HG03196 (cell line): ENCODE results near the gene RTP2.

ENCODE experiments used
- ATAC-seq: cut with Tn5 transposase; IDR thresholded peaks from one replicate; pipeline ENCODE4 v1.9.1; 2021; ENCODE audit not compliant: unreplicated experiment

The RTP2 gene

DNA sequence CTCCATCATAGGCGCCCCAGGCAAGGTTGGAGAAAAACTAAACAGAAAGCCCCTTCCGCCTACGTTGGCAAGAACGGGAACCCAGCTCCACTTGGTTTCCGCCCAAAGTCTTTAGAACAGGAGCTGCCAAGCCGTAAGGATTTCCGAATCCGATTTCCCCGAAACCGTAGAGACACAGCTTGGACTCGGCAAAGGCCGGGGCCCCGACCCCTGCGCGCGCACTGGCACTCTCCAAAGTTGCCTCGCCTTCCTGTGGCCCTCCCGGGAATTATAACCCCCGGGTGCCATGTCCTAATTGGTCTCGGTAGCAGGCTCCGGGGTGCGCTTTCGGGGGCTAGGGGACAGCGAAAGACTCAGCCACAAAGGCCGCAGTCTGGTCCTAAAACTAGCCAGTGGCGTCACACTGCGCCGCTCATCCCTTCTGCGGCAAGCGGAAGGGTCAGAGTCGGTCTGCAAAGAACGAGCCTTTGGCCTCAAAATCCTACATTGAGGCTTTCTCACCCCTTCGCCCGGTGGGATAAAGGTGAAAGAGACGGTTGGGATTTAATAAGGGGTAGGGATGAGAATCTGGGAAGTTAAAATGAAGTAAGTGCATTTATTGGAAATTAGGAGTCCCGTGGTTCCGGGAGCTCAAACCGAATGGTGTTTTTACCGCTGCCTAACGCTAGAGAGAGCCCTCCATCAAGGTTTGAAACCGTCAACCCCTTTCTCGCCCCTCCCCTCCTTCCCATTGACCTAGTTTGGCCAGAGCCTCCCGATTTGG is 36.2 kb upstream of the RTP2 start:
- ATAC-seq = no peak

DNA sequence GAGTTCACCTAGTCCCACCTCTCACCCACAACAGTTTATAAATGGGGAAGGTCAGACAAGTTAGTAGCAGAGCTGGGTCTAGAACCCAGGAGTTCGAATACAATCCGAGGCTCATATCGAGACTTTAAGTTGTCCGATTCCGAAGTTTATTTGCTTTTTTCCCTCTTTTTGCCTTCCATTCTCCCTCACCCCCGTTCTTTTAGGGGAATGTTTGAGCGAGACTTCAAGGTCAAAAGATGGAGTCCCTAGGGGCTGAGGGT is 35.6 kb upstream of the RTP2 start:
- ATAC-seq = no peak

DNA sequence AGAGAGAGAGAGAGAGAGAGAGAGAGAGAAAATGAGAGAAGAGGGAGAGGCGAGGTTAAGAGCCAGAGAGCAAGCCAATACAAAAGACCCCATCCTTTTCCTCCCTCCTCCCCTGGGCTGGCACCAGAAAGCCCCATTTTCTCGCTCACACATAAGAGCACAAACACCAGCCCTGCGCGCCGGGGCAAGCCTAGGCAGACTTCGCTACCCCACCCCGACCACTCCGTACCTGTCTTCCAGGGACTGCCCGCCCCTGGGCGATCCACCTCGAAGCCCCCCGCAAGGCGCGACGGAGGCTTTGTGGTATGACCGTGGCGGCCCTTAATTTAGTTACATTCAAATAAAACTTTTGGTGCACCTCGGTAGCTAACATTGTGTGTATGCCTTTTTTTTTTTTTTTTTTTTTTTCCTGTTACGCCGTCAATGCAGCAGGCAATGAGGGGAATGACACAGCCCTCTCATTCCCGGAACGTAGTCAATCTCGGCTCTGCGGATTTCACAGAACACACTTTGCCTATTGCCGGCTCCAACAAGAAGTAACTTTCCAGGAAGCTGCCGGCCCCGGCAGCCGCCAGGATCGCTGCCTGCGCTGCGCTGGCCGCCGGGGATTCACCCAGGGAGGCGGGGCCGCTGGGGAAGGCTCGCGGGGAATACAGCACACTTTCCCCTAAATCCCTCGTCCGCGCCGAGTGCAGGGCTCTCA is 35.2 kb upstream of the RTP2 start:
- ATAC-seq = no peak

DNA sequence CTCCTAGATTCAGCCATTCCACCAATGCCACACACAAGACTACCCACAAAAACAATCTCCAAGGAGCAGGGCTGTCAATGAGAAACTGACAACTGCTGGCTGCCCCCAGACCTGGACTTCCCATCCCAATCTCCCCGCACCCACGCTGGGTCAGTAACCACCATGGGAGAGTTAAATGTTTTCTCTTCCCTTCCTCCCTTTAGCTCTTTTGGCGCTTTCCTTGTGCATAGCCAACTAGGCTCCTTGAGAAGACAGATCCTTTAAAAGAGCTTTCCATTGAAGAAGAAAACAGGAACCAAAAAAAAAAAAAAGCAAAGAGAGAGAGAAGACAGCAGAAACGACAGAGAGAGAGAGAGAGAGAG is 34.6 kb upstream of the RTP2 start:
- no peak for ATAC-seq

DNA sequence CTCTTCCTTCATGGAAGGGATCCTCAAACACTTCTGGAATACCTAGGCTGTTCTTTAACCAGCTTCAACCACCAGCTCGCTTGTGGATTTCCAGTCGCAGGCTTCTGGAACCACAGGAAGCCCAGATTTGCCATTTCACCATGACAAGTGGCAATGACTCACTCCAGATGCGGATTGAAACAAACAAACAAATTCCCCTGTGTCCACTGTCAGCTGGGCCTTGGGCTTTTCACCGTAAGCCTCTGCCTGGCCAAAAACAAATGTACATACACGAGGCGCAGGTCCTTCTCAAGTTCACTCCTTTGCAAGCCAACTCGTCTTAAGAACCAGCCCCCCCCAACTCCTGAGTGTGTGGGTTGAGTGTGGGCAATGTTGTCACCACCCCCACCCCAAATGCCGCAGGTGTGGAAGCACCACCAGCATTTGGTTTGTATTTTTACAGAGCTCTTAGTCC is 34.1 kb upstream of the RTP2 start:
- no peak for ATAC-seq

DNA sequence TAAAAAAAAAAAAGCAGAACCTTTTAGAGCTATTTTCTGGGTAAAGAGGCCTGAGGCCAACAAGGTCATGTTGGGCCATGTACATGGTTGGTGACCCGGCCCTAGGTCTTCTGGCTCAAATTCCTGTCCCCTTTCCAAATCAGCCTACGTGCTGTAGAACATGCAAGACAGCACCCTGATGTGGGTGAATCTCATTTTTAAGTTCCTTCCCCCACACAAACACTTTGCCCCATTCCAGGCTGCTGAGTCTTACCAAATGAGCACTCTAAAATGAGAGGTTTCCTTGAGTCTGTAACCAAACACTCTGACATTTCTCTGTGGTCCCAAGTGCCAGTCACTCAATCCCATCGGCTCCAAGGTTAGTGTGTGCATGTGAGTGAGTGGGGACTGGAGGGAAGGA is 33.5 kb upstream of the RTP2 start:
- no peak for ATAC-seq

DNA sequence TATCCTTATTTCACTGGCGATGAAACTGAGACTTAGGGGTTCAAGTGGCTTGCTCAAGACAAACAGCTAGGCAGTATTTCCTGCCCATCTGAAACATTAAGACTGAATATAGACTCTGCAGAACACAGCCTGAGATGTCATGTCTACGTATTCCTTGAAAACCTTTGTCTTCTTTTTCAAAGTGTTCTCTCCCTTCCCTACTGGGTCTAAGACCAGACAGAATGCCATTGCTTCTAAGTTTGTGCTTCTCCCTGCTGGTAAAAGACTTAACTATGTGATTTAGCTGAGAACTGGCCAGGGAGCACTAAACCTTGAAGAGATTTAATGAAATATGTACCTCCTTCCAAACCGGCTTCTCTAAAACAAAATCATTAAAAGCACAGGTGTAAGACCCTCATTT is 33.0 kb upstream of the RTP2 start:
- no peak for ATAC-seq

DNA sequence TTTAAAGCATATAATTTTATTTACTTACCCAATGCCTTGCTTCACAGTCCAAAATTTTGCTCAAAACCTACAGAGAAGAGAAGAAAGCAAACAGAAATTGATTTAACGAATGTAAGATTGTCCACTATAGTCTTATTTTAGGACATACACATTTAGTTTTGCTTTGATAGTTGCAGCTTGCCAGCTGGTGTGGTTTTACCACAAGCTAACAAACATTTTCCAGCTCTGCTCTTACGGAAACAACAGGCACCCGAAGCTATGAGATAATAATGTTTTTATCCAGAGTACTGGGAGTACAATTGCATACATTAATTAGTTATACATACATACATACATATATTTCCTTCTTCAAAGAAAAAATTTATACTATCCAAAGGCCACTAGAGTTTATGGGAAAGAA is 32.5 kb upstream of the RTP2 start:
- no peak for ATAC-seq

DNA sequence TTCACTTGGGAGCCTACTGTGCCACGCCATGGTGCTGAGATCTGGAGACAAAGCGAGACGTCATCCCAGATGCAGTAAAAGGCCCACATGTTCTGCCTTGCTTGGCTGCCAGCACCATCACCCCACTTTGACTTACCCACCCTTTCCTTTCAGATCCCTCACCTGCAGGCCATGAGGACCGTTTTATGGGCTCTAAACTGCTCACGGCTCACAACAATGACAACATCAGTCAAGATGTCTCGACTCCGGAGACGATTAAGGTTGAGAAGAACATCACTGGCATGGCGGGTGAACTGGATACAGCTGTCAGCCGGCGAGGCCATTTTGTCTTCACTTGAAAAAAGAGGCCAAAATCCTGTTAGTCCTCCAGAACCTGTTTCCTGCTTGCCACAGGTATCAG is 31.0 kb upstream of the RTP2 start:
- no peak for ATAC-seq

DNA sequence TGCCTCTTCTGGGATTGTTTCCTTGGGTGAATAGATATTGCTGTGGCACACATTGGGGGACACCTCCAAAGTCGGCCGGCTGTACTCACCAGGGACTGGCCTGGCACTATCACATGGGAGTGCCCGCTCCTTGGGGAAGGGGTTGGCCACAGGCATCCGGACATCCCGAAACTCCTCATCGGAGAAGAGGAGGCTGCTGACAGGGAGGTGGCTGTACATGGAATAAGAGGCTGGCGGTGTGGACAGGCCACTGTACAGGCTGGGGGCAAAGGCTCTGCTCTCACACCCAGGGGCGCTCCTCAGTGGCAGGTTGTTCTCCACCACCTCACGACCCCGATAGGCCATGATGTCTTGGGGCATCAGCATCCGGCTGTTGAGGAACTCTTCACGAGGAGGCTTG is 27.2 kb upstream of the RTP2 start:
- no peak for ATAC-seq

DNA sequence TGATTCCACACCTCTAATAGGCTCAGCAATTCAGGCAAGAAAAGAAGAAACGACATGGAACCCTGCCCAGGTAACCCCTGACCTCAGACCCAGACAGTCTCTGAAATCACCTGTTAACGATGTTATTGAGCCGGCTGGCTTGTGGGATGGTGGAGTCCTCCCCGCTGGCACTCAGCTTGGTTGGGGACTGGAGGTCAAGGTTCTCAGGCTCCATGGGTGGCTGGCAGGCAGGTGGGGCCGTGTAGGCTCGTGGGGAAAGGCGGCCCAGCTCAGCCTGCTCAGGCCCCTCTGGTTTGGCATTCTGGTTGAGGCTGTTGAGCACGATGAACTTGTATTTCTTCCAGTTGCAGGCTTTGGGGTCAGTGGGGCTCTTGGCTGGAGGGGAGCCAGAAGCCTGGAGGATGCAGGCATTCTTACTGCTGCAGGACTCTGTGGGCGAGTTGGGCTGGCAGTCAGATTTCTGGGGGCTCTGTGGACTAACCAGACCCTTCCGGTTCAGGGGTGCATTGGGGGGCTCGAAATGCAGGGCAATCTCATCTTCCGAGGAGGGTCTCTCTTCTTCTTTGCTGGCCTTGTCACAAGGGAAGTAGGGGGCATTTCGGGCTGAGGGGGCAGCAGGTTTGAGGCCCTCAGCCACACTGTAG is 26.7 kb upstream of the RTP2 start:
- ATAC-seq = no peak

DNA sequence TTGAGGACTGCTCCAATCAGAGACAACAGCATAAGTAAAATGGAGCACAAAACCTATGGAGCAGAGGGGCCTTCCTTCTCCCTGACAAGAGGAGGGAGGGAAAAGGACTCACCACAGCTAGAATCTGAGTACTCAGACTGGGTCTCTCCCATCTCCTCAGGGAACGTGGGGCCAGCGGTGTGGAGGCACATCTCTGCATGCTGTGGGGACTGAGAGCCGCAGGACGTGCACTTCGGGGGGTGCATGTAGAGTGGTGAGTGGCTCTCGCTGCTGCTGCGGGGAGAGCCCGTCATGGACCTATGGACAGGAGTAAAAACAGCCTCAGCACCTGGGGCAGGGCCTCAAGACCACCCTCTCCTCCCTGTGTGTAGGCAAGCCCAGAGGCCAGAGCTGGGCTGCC is 25.9 kb upstream of the RTP2 start:
- no peak for ATAC-seq

DNA sequence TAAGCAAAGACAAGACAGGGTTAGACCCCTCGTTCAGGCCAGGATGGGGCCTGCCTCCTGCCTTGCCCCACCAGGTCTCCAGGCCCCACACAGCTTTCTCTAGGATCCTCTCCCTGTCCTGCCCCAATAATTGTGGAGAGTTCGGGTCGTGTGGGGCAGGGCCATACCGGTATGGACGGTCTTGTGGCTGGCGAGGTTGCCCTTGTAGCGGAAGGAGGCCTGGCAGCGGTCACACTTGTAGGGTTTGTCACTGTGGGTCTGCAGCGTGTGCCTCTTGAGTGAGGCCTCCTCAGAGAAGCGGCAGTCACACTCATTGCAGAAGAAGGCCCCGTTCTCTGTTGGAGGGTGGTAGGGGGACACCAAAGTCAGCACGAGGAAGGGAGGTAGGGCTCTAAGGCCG is 24.2 kb upstream of the RTP2 start:
- ATAC-seq = no peak

DNA sequence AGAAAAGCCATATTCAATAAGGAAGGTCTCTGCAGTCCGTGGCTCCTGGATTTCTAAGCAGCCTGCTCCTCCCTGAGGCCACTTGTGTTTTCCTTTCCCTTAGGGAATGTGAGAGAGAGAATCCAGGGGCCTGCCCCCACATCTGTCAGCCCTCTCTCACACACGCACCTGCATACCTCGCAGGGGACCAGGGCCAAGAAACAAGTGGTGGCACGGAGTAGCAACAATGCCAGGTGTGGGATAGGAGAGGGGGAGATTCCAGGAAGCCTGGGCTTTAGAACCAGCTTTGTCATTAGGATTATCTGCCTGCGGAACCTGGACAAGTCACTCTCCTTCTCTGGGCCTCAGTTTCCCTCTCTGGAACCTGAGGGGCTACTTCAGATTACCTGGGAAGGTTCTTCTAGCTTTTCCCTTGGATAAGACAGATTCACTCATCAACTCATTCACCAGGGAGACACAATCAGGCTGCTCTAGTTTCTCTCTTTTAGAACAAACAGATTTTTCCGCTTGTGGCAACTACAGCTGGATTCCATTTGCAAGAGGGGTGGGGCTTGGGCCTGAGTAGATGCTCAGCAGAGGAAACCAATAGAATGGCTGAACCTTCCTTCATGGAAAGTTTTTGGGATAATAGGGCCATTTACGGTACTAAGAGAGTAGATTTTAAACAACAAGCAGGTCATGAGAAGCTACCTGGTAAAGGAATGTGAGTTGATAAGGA is 23.5 kb upstream of the RTP2 start:
- no peak for ATAC-seq

DNA sequence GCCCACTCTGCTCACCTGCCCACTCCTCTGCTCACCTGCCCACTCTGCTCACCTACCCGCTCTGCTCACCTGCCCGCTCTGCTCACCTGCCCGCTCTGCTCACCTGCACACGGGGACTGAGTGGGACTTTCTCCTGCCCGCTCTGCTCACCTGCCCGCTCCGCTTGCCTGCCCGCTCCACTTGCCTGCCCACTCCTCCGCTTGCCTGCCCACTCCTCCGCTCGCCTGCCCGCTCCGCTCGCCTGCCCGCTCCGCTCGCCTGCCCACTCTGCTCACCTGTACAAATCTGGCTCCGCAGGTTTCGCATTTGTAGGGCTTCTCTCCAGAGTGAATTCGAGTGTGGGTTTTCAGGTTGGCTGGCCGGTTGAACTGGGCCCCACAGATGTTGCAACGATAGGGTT is 22.9 kb upstream of the RTP2 start:
- no peak for ATAC-seq

DNA sequence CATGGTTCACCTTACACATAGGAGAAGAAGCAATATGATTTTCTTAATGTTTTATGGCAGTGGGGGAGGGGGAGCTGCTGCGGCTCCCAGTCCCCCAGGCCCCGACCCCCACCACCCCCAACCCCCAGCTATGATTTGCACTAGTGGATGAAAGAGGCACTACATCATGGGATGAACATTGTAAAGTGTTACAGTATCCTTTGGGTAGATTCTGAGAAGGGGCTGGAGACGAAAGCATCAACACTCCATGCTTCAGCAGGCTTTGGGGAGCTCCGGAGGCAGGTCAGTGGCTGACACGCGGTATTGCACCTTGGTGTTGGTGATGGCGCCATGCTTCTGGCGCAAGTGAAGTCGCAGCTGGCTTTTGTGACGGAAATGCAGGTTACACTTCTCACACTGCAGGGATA is 19.9 kb upstream of the RTP2 start:
- no peak for ATAC-seq

DNA sequence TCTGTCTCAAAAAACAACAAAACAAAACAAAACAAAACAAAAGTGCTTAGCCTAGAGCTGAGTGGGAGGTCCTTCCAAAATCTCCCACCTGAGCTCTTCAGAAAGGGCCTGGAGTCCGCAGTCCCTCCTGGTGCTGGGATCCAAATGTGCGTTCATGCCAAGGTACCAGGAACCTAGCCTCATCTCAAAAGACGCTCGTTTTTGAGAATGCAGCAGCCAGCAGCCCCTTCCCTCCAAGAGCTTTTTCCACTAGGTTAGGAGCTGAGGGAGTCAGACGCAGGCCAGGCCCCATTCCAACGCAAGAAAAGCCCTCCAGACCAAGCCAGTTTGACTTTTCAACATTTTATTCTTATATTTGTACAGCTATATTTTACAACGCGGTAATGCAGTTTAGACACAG is 18.7 kb upstream of the RTP2 start:
- no peak for ATAC-seq

DNA sequence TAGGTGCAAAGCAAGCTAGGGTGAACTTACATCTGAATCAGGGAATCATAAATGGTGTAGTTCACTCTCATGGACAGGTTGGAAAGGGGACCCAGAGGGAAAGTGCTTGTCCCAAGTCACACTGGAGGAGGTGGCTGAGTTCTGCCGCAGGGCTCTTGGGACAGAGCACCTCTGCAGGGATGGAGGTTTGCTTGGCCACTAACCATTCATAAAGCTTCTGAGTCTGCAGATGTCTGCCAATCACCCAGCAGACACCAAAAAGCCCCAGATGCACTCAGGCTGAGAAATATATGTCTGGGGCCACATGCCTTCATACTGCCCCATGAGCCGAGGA is 17.9 kb upstream of the RTP2 start:
- ATAC-seq = no peak

DNA sequence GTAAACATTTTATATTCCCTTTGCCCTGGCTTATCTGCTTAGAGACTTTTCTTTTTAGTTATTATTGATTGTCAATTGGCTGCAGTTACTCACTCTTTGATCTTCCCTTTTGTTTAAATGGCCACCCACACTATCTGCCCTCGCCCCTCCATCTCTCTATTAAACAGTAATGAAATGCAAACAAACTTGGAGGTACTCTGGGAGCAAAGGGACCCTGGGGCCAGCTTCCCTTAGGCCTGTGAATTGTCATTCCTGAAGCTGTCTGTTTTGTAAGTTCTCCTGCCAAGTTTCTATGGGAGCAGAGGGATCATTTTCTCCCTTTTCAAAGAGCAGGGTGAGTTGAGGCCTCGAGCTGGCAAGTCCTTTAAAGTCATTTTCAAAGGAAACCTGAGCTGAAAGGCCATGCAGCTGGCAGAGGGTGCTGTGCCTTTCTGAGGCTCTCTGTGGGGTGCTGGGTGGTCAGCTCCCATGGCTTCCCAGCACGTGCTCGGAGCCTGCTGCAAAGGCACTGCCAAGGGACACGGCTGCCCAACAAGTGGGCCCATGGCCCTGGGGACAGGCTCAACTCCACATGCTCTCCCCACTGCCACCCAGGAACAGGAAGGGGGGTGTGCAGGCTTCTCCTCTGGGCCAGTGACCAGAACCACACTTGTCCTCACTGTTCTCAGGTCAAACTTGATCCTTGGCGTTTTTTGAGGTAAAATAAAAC is 17.4 kb upstream of the RTP2 start:
- ATAC-seq = no peak

DNA sequence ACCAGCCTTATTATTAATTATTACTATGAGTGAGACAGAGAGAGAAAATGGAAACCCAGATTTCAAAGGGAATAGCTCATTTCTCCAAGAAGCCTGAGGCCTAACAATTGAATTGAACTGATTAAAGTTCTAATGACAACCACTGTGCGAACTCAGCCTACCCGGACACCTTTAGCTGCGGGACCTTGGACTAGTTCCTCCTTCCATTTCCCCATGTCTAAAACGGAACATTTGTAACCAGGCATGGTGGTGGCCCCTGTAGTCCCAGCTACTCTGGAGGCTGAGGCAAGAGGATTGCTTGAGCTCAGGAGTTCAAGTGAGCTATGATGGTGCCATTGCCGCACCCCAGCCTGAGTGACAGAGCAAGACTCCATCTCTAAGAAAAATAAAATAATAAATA is 16.4 kb upstream of the RTP2 start:
- ATAC-seq = no peak

DNA sequence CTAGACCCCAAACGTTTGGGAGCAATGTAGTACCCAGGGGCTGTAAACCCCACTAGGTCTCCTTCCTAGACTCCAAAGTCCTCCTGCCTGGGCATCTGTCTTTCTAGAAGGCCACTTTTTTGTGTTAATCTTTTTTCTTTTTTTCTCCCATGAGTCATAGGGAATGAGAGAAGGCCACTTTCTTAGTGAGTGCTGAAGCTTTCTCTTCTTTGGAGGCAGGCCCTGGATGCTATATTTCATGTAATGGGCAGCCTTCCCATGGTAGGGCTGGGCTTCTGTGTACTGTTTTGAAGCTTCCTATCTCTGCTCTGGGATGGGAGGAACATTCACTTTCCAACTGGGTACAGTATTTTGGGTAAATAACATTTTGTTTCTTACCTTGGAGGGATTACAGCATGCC is 15.2 kb upstream of the RTP2 start:
- no peak for ATAC-seq
